ENCODE results near the gene CACNA1H. TPM values are rescaled to one million over a fixed set of nuclear protein-coding genes. Genes with fewer than 3 reads are reported as not detected.
"Not testable (repeated sequence)": the region's sequence is repeated elsewhere in the genome, so short reads cannot be mapped to it uniquely, and the experiment has no call there.

Gene CACNA1H
- total RNA-seq, 1 donor from 2014 or later = 42.8 TPM

DNA sequence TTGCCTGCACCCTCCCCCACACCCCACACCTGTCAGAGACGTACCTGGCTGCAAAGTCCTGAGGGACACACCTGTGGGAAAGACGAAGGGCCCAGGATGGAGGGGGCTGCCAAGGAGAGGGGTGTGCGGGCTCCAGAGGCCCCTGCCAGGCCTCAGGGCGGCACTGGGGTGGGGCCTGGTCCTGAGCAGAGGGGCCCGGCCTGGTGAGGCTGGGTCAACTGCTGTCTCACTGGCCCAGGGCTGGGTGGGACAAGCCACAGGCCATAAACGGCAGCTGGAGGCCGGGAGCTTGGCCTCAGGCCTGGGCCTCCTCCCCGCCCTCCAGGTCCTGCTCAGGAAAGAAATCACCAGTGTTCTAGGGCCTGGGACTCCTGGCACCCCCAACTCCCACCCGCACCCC, 71.7 kb downstream of the CACNA1H start:
- no peaks in the 10 kb centered on the region for H3K27me3 Mint-ChIP-seq
- TF ChIP-seq, protein P1, sequence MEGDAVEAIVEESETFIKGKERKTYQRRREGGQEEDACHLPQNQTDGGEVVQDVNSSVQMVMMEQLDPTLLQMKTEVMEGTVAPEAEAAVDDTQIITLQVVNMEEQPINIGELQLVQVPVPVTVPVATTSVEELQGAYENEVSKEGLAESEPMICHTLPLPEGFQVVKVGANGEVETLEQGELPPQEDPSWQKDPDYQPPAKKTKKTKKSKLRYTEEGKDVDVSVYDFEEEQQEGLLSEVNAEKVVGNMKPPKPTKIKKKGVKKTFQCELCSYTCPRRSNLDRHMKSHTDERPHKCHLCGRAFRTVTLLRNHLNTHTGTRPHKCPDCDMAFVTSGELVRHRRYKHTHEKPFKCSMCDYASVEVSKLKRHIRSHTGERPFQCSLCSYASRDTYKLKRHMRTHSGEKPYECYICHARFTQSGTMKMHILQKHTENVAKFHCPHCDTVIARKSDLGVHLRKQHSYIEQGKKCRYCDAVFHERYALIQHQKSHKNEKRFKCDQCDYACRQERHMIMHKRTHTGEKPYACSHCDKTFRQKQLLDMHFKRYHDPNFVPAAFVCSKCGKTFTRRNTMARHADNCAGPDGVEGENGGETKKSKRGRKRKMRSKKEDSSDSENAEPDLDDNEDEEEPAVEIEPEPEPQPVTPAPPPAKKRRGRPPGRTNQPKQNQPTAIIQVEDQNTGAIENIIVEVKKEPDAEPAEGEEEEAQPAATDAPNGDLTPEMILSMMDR (IDR thresholded peaks at IDR 0.05; ENCODE audit: unreplicated experiment) = no peak
- no peak for DNase-seq (ENCODE audit: low spot score, unreplicated experiment)
- no peak overlapping the region for H3K27ac Mint-ChIP-seq
- no peaks in the 10 kb centered on the region for H3K9me3 Mint-ChIP-seq (ENCODE audit: low read depth)
- peaks cover 2% of the 10 kb centered on the region for H3K36me3 Mint-ChIP-seq (ENCODE audit: insufficient read depth)
- H3K4me3 Mint-ChIP-seq (ENCODE audit: low read depth) = no peak overlapping the region
- peaks cover 2% of the 10 kb centered on the region for H3K4me1 Mint-ChIP-seq (ENCODE audit: low read depth)

GRCh38 chr16:1225051-1225451, 72.1 kb downstream of the CACNA1H start, which contains the start of gene TPSG1:
Gene TPSG1 (minus strand): TSS chr16:1225268. CDS start chr16:1225252, 16 bp downstream.
- Mint-ChIP-seq H3K27me3 (no peaks in the 10 kb centered on the region), H3K4me3 (ENCODE audit: low read depth) (no peak within 1 kb of the TSS), H3K4me1 (ENCODE audit: low read depth) (peaks cover 2% of the 10 kb centered on the region), H3K27ac (no peak within 1 kb of the TSS), H3K9me3 (ENCODE audit: low read depth) (no peaks in the 10 kb centered on the region), H3K36me3 (ENCODE audit: insufficient read depth) (peaks cover 2% of the 10 kb centered on the region)
- TF ChIP-seq, protein P1 (IDR thresholded peaks at IDR 0.05; ENCODE audit: unreplicated experiment) = no peak
- DNase-seq (ENCODE audit: low spot score, unreplicated experiment) = no peak

DNA sequence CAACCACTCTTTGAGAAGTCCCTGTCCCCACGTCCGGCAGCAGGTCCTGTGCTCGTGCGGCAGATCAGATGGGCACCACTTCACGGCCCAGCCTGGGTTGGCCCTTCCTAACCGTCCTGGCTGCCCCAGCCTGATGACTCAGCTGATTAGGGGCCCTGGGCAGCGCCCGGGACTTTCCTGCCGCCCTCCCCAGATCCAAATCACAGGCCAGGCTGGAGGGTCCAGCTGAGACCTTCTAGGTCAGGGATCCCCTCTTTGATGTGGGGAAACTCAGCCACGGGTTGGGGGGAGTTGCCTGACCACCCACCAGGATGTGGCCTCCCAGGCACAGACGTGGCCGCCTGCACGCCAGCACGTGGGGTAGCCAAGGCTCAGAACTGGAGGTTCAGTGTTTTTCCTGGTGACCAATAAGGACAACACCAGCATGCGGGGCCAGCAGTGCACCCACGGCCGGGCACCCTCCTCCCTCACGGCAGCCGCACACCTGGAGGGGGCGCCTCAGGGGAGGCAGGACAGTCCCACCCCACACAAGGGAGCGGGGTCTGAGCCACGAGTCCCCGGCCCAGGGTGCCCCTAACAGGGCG, 72.9 kb downstream of the CACNA1H start:
- H3K4me3 Mint-ChIP-seq (ENCODE audit: low read depth); DNase-seq (ENCODE audit: low spot score, unreplicated experiment); H3K9me3 Mint-ChIP-seq (ENCODE audit: low read depth); H3K4me1 Mint-ChIP-seq (ENCODE audit: low read depth); H3K36me3 Mint-ChIP-seq (ENCODE audit: insufficient read depth); H3K27ac Mint-ChIP-seq; H3K27me3 Mint-ChIP-seq: not testable (repeated sequence)

GRCh38 chr16:1226692-1227091, 73.8 kb downstream of the CACNA1H start:
- H3K4me1 Mint-ChIP-seq (ENCODE audit: low read depth); DNase-seq (ENCODE audit: low spot score, unreplicated experiment); H3K4me3 Mint-ChIP-seq (ENCODE audit: low read depth); H3K9me3 Mint-ChIP-seq (ENCODE audit: low read depth); H3K27ac Mint-ChIP-seq; H3K36me3 Mint-ChIP-seq (ENCODE audit: insufficient read depth); H3K27me3 Mint-ChIP-seq: not testable (repeated sequence)

DNA sequence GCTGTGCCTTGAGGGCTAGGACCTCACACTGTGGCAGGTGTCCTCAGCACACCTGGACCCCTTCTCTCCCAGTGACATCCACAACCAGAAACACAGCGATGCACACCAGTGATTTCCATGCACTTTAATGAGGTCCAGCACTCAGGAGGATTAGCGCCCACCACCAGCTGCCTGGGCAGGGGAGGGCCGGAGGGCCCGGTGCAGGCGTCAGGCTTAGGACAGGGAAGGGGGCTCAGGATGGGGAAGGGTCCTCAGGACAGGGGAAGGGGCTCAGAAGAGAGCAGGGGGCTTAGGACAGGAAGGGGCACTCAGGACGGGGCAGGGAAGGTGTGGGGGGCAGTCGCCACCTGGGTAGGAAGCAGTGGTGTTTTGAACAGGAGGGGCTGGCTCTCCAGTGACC, 75.3 kb downstream of the CACNA1H start:
- H3K27ac Mint-ChIP-seq; H3K36me3 Mint-ChIP-seq (ENCODE audit: insufficient read depth); DNase-seq (ENCODE audit: low spot score, unreplicated experiment); H3K9me3 Mint-ChIP-seq (ENCODE audit: low read depth); H3K27me3 Mint-ChIP-seq; H3K4me3 Mint-ChIP-seq (ENCODE audit: low read depth); H3K4me1 Mint-ChIP-seq (ENCODE audit: low read depth): not testable (repeated sequence)

GRCh38 chr16:1229476-1229875, 76.6 kb downstream of the CACNA1H start:
- not testable (repeated sequence) for H3K4me3 Mint-ChIP-seq (ENCODE audit: low read depth); H3K4me1 Mint-ChIP-seq (ENCODE audit: low read depth); H3K27ac Mint-ChIP-seq; H3K36me3 Mint-ChIP-seq (ENCODE audit: insufficient read depth); DNase-seq (ENCODE audit: low spot score, unreplicated experiment); H3K9me3 Mint-ChIP-seq (ENCODE audit: low read depth); H3K27me3 Mint-ChIP-seq

DNA sequence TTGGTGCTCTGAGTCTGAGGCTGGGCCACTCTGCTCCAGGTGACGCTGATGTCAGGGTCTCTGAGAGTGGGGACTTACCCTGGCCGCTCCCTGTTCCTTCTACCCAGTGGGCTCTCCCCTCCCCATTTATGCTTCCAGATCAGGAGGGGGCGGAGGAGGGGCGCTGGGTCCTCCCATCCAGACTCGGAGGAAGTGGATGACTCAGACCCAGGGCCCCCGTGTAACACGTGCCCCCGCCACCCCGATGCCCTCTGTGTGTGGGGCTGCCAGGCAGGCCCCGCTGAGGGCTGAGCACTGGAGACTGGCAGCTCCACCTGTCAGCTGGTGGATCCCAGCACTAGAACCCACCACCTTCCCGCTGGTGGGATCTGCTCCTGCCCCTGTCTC, 77.2 kb downstream of the CACNA1H start, which contains the start of gene TPSB2:
Gene TPSB2, minus strand, starts transcription at position 101 of the 387 bp plus-strand sequence. CDS start 233 bp downstream, outside the sequence.
- H3K27ac Mint-ChIP-seq; H3K27me3 Mint-ChIP-seq; H3K4me1 Mint-ChIP-seq (ENCODE audit: low read depth): not testable (repeated sequence)

GRCh38 chr16:1230471-1231212, 77.7 kb downstream of the CACNA1H start:
- H3K9me3 Mint-ChIP-seq (ENCODE audit: low read depth); H3K27ac Mint-ChIP-seq; H3K27me3 Mint-ChIP-seq; H3K36me3 Mint-ChIP-seq (ENCODE audit: insufficient read depth); DNase-seq (ENCODE audit: low spot score, unreplicated experiment); H3K4me3 Mint-ChIP-seq (ENCODE audit: low read depth); H3K4me1 Mint-ChIP-seq (ENCODE audit: low read depth): not testable (repeated sequence)

More for the DNA sequence above, 77.2 kb downstream of the CACNA1H start, which contains the start of gene TPSB2:
- DNase-seq (ENCODE audit: low spot score, unreplicated experiment); H3K4me3 Mint-ChIP-seq (ENCODE audit: low read depth); H3K36me3 Mint-ChIP-seq (ENCODE audit: insufficient read depth); H3K9me3 Mint-ChIP-seq (ENCODE audit: low read depth): not testable (repeated sequence)

GRCh38 chr16:1231301-1231700, 78.4 kb downstream of the CACNA1H start:
- not testable (repeated sequence) for H3K27me3 Mint-ChIP-seq; DNase-seq (ENCODE audit: low spot score, unreplicated experiment); H3K36me3 Mint-ChIP-seq (ENCODE audit: insufficient read depth); H3K4me1 Mint-ChIP-seq (ENCODE audit: low read depth); H3K4me3 Mint-ChIP-seq (ENCODE audit: low read depth); H3K27ac Mint-ChIP-seq; H3K9me3 Mint-ChIP-seq (ENCODE audit: low read depth)

DNA sequence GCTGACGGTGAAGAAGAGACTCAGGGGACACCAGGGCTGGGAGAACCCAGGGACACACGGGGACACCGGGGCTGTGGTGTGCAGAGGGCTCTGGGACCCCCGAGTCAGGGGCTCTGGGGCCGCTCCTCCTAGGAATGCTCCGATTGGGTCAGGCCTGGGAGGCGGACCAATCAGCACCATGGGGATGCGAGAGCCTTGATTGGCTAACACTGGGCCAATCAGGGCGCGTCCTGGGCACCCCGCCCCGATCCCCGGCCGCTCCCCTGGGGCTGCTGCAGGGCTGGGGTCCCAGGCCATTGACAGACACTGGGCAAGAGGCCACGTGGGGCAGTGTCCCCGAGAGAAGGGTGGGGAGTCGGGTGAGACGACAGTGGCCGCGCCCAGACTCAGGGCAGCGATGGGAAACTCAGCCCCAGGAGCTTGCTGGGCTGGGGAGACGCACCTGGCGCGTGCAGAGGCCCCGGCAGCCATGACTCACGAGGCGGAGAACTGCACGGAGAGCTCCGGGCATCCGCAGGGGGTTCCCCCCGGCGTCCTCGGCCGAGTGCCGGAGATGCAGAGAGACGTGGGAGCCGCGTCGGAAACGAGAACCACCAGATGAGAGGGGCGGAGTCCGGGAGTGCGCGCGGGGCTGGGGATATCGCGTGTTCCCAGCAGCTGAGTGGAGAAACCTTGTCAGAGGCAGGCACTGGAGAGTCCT, 79.3 kb downstream of the CACNA1H start:
- not testable (repeated sequence) for H3K27ac Mint-ChIP-seq; H3K36me3 Mint-ChIP-seq (ENCODE audit: insufficient read depth); H3K27me3 Mint-ChIP-seq; H3K9me3 Mint-ChIP-seq (ENCODE audit: low read depth); DNase-seq (ENCODE audit: low spot score, unreplicated experiment); H3K4me1 Mint-ChIP-seq (ENCODE audit: low read depth); H3K4me3 Mint-ChIP-seq (ENCODE audit: low read depth)

GRCh38 chr16:1236659-1237058, 83.8 kb downstream of the CACNA1H start:
- peaks cover 11% of the 10 kb centered on the region for H3K27me3 Mint-ChIP-seq
- not testable (repeated sequence) for H3K27ac Mint-ChIP-seq; H3K36me3 Mint-ChIP-seq (ENCODE audit: insufficient read depth); H3K9me3 Mint-ChIP-seq (ENCODE audit: low read depth); H3K4me1 Mint-ChIP-seq (ENCODE audit: low read depth); H3K4me3 Mint-ChIP-seq (ENCODE audit: low read depth); DNase-seq (ENCODE audit: low spot score, unreplicated experiment)

All from progenitor cell of endocrine pancreas (in vitro differentiated cells).